ENCODE results near the gene RPS29. TPM values are rescaled to one million over a fixed set of nuclear protein-coding genes. Genes with fewer than 3 reads are reported as not detected.

The RPS29 gene
- total RNA-seq, 2 donors from 2014 or later = 4,045 to 4,896 TPM

GRCh38 chr14:49546766-49547165 lies 39.4 kb downstream of the RPS29 start:
- no peak overlapping the region for H3K27ac ChIP-seq
- intact Hi-C loops (cut with DNase I) = no loop called here
- H3K36me3 ChIP-seq = no peaks in the 10 kb centered on the region
- DNase-seq (ENCODE audit: low spot score) = no peak
- H3K9me3 ChIP-seq = no peaks in the 10 kb centered on the region
- H3K27me3 ChIP-seq (replicated peaks; ENCODE audit: insufficient read depth) = no peaks in the 10 kb centered on the region
- no peak overlapping the region for H3K4me3 ChIP-seq
- 54% methylated on average over 1 of the region's 1 CpG for WGBS
- TF ChIP-seq, protein P1, sequence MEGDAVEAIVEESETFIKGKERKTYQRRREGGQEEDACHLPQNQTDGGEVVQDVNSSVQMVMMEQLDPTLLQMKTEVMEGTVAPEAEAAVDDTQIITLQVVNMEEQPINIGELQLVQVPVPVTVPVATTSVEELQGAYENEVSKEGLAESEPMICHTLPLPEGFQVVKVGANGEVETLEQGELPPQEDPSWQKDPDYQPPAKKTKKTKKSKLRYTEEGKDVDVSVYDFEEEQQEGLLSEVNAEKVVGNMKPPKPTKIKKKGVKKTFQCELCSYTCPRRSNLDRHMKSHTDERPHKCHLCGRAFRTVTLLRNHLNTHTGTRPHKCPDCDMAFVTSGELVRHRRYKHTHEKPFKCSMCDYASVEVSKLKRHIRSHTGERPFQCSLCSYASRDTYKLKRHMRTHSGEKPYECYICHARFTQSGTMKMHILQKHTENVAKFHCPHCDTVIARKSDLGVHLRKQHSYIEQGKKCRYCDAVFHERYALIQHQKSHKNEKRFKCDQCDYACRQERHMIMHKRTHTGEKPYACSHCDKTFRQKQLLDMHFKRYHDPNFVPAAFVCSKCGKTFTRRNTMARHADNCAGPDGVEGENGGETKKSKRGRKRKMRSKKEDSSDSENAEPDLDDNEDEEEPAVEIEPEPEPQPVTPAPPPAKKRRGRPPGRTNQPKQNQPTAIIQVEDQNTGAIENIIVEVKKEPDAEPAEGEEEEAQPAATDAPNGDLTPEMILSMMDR (IDR thresholded peaks at IDR 0.05) = no peak
- TF ChIP-seq POLR2AphosphoS5 (IDR thresholded peaks at IDR 0.05) = no peak
- TF ChIP-seq POLR2A (IDR thresholded peaks at IDR 0.05) = no peak
- H3K4me1 ChIP-seq (replicated peaks) = no peaks in the 10 kb centered on the region

- 75% methylated on average over 3 of the region's 3 CpGs for WGBS
- H3K4me3 ChIP-seq = no peak overlapping the region
- no peaks in the 10 kb centered on the region for H3K4me1 ChIP-seq (replicated peaks)
- intact Hi-C loops (cut with DNase I) = no loop called here
- no peak for DNase-seq (ENCODE audit: low spot score)
- no peaks in the 10 kb centered on the region for H3K9me3 ChIP-seq
- H3K27ac ChIP-seq = no peak overlapping the region
- H3K36me3 ChIP-seq = no peaks in the 10 kb centered on the region
- H3K27me3 ChIP-seq (replicated peaks; ENCODE audit: insufficient read depth) = no peaks in the 10 kb centered on the region
- no peak for TF ChIP-seq POLR2A (IDR thresholded peaks at IDR 0.05)
- TF ChIP-seq, protein P1 (IDR thresholded peaks at IDR 0.05) = no peak
- TF ChIP-seq POLR2AphosphoS5 (IDR thresholded peaks at IDR 0.05) = no peak
Observed at GRCh38 chr14:49545716-49546115, 40.5 kb downstream of the RPS29 start.

GRCh38 chr14:49545071-49545470 lies 41.1 kb downstream of the RPS29 start:
- no peak overlapping the region for H3K4me3 ChIP-seq
- H3K4me1 ChIP-seq (replicated peaks) = no peaks in the 10 kb centered on the region
- no peak for DNase-seq (ENCODE audit: low spot score)
- no peaks in the 10 kb centered on the region for H3K36me3 ChIP-seq
- TF ChIP-seq POLR2AphosphoS5 (IDR thresholded peaks at IDR 0.05) = no peak
- 91% methylated on average over 6 of the region's 6 CpGs for WGBS
- H3K9me3 ChIP-seq = no peaks in the 10 kb centered on the region
- intact Hi-C loops (cut with DNase I) = no loop called here
- no peaks in the 10 kb centered on the region for H3K27me3 ChIP-seq (replicated peaks; ENCODE audit: insufficient read depth)
- H3K27ac ChIP-seq = no peak overlapping the region

DNA sequence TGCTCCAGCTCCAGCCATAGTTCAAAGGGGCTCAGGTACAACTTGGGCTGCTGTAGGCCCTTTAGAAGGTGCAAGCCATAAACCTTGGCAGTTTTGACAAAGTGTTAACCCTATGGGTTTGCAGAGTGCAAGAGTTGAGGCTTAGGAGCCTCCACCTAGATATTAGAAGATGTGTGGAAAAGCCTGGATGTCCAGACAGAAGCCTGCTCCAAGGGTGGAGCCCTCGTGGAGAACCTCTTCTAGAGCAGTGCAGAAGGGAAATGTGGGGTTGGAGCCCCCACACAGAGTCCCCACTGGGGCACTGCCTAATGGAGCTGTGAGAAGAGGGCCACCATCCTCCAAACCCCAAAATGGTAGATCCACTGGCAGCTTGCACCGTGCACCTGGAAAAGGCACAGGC lies 45.1 kb downstream of the RPS29 start:
- H3K9me3 ChIP-seq = no peaks in the 10 kb centered on the region
- H3K27ac ChIP-seq = no peak overlapping the region
- TF ChIP-seq POLR2AphosphoS5 (IDR thresholded peaks at IDR 0.05) (no peak), POLR2A (IDR thresholded peaks at IDR 0.05) (no peak)
- TF ChIP-seq, protein P1 (IDR thresholded peaks at IDR 0.05) = no peak
- no peaks in the 10 kb centered on the region for H3K27me3 ChIP-seq (replicated peaks; ENCODE audit: insufficient read depth)
- H3K4me3 ChIP-seq = no peak overlapping the region
- 92% methylated on average over 2 of the region's 2 CpGs for WGBS
- no peaks in the 10 kb centered on the region for H3K36me3 ChIP-seq
- intact Hi-C loops (cut with DNase I) = no loop called here
- no peak for DNase-seq (ENCODE audit: low spot score)
- no peaks in the 10 kb centered on the region for H3K4me1 ChIP-seq (replicated peaks)

- no peaks in the 10 kb centered on the region for H3K27me3 ChIP-seq (replicated peaks; ENCODE audit: insufficient read depth)
- TF ChIP-seq, protein P1 (IDR thresholded peaks at IDR 0.05) = no peak
- TF ChIP-seq POLR2A (IDR thresholded peaks at IDR 0.05) = no peak
- TF ChIP-seq POLR2AphosphoS5 (IDR thresholded peaks at IDR 0.05) = no peak
- no peaks in the 10 kb centered on the region for H3K4me1 ChIP-seq (replicated peaks)
- H3K27ac ChIP-seq = no peak overlapping the region
- intact Hi-C loops (cut with DNase I) = no loop called here
- no peaks in the 10 kb centered on the region for H3K36me3 ChIP-seq
- no peak for DNase-seq (ENCODE audit: low spot score)
- no peaks in the 10 kb centered on the region for H3K9me3 ChIP-seq
- WGBS = 57% methylated on average over 4 of the region's 4 CpGs
- no peak overlapping the region for H3K4me3 ChIP-seq
Observed at GRCh38 chr14:49538852-49539251, 47.3 kb downstream of the RPS29 start.

Small RNA genes within 50 kb of the gene (small RNA-seq; reads per million reads assigned to genes)
- gene AL139099.3 (0 reads per million in 2 donors), gene AL139099.4 (0 reads per million in 2 donors), gene RF00019 (0 reads per million in 2 donors), gene RNA5SP384 (0 reads per million in 2 donors)

Other genes starting within 250 kb of the RPS29 start
- 1 to 10 TPM; 7.0 to 8.4 TPM for gene LRR1, start 12.6 kb upstream of the RPS29 start, total RNA-seq
- gene RPL36AL, start 34.2 kb upstream of the RPS29 start, total RNA-seq = 100 to 1,000 TPM; 170 to 176 TPM
- 10 to 100 TPM; 34.7 to 69.0 TPM for gene MGAT2, start 34.4 kb upstream of the RPS29 start, total RNA-seq
- gene DNAAF2, start 48.9 kb upstream of the RPS29 start, total RNA-seq = 10 to 100 TPM; 11.2 to 11.9 TPM
- 1 to 10 TPM; 3.2 to 5.8 TPM for gene POLE2, start 101.8 kb upstream of the RPS29 start, total RNA-seq
- gene KLHDC1, start 106.7 kb upstream of the RPS29 start, total RNA-seq = 1 to 10 TPM; 4.6 to 7.7 TPM
- gene KLHDC2, start 181.8 kb upstream of the RPS29 start, total RNA-seq = 10 to 100 TPM; 78.4 to 83.2 TPM